ENCODE data around the gene PCDHGA8.
"Not testable (repeated sequence)": the region's sequence is repeated elsewhere in the genome, so short reads cannot be mapped to it uniquely, and the experiment has no call there.

Gene PCDHGA8

GRCh38 chr5:141371572-141372475, 20.6 kb upstream of the PCDHGA8 start:
- DNase-seq: no peak

GRCh38 chr5:141373673-141374317, 18.6 kb upstream of the PCDHGA8 start, which contains the start of gene PCDHGA6:
Gene PCDHGA6 (plus strand): TSS chr5:141373891. CDS start chr5:141374084, 193 bp downstream.
- no peak for DNase-seq

- DNase-seq: no peak
Observed at GRCh38 chr5:141374627-141375026, 17.8 kb upstream of the PCDHGA8 start.

GRCh38 chr5:141375444-141376155, 16.8 kb upstream of the PCDHGA8 start:
- DNase-seq: not testable (repeated sequence)

GRCh38 chr5:141382469-141383294, 9.8 kb upstream of the PCDHGA8 start, which contains the start of gene PCDHGA7:
Gene PCDHGA7 (plus strand): TSS chr5:141382742. CDS start chr5:141382900, 158 bp downstream.
- DNase-seq: no peak

- DNase-seq: no peak
Observed at GRCh38 chr5:141383345-141383744, 9.1 kb upstream of the PCDHGA8 start.

- DNase-seq: no peak
Observed at GRCh38 chr5:141384471-141385267, 7.8 kb upstream of the PCDHGA8 start.

- DNase-seq: not testable (repeated sequence)
Observed at GRCh38 chr5:141387557-141388311, 4.7 kb upstream of the PCDHGA8 start, which contains the start of gene PCDHGB4. Gene PCDHGB4 (plus strand): TSS chr5:141387698. CDS start chr5:141387885, 187 bp downstream.

- no peak for DNase-seq
Observed at GRCh38 chr5:141388661-141389060, 3.8 kb upstream of the PCDHGA8 start.

GRCh38 chr5:141389153-141390042, 3.0 kb upstream of the PCDHGA8 start:
- no peak for DNase-seq

GRCh38 chr5:141393267-141393666, 834 bp downstream of the PCDHGA8 start:
- DNase-seq: no peak

GRCh38 chr5:141394401-141395187, 2.2 kb downstream of the PCDHGA8 start:
- not testable (repeated sequence) for DNase-seq

- DNase-seq: not testable (repeated sequence)
Observed at GRCh38 chr5:141397756-141398551, 5.5 kb downstream of the PCDHGA8 start, which contains the start of gene PCDHGB5. Gene PCDHGB5 (plus strand): TSS chr5:141397947. CDS start chr5:141398128, 181 bp downstream.

GRCh38 chr5:141398608-141399007, 6.2 kb downstream of the PCDHGA8 start:
- DNase-seq: no peak

- no peak for DNase-seq
Observed at GRCh38 chr5:141399555-141400258, 7.3 kb downstream of the PCDHGA8 start.

- no peak for DNase-seq
Observed at GRCh38 chr5:141402553-141403243, 10.3 kb downstream of the PCDHGA8 start, which contains the start of gene PCDHGA9. Gene PCDHGA9 (plus strand): TSS chr5:141402778. CDS start chr5:141402953, 175 bp downstream.
